ENCODE data around the gene TTC3. TPM values are rescaled to one million over a fixed set of nuclear protein-coding genes. Genes with fewer than 3 reads are reported as not detected.

Gene TTC3
- total and polyA plus RNA-seq, 2 donors from 2014 or later, result 22.3 to 102 TPM

GRCh38 chr21:37199057-37199924 lies 126.2 kb downstream of the TTC3 start:
- Histone ChIP-seq H3K36me3 (ENCODE audit: control insufficient read depth in 2 of 3, insufficient read depth in 3 of 3, low read length in 3 of 3) (peaks cover 7 to 40% (median 30%) of the 10 kb centered on the region in 3 donors), H3K4me3 (ENCODE audit: low read length in 3 of 3) (no peak overlapping the region), H3K27ac (ENCODE audit: low read depth in 2 of 2, low read length in 2 of 2) (no peak overlapping the region), H3K27me3 (ENCODE audit: control insufficient read depth, insufficient read depth, low read length) (no peaks in the 10 kb centered on the region), H3K9me3 (ENCODE audit: control insufficient read depth in 2 of 3, insufficient read depth in 1 of 3, low read length in 3 of 3) (no peaks in the 10 kb centered on the region), H3K9ac (ENCODE audit: low read length in 3 of 3) (no peak overlapping the region), H3K4me1 (ENCODE audit: control insufficient read depth in 2 of 3, insufficient read depth in 2 of 3, low read depth in 1 of 3, low read length in 3 of 3) (no peaks in the 10 kb centered on the region)
- no peak for FAIRE-seq
- peak in 4 of 5 donors; percentile 56 to 77 (median 72) for DNase-seq
- intact Hi-C loops (cut with DNase I), result no loop called here
- no peak for TF ChIP-seq CTCF (IDR thresholded peaks at IDR 0.05; ENCODE audit: borderline replicate concordance, extremely low read depth, insufficient read depth)

DNA sequence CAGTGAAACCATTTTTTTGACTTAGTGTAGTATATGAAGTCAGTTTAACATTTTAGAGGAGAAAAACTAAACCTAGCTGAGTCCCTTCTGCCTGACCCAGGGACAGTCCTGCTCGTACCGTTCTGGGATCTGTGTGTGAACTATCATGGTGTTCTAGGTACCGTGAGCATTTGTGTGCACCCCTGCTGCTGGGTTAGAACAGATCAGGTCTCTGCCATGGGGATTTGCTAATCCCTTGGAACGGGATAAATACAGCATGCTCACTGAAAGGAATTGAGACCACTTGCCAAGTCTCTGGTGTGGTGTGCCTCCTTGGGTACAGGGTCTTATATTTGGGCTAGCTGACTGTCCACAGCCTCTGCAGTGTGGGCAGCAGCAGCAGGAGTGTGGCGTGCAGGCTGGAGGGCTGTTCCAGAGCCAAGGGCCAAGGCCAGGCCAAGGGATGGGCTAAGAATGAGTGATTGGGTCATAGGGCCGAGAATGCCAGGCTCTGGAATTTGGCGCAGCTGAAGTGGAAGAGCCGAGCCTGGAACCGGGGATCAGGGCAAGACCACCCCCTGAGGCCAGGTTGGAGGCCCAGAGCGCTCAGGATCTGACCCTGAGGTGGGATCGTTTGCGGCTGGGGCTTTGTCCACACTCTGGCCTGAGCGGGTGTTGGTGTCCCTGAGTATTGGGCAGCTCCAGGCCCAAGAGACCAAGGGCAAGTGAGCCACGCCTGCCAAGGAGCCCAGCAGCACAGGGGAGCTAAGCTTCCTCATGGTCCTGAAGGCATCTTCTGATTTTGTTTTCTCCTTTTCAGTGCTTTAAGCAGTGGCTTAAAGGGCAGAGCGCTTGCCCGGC lies 127.8 kb downstream of the TTC3 start:
- H3K4me3 ChIP-seq (ENCODE audit: low read length in 3 of 3), result no peak overlapping the region
- no peaks in the 10 kb centered on the region for H3K27me3 ChIP-seq (ENCODE audit: control insufficient read depth, insufficient read depth, low read length)
- H3K9ac ChIP-seq (ENCODE audit: low read length in 3 of 3), result no peak overlapping the region
- no peak for DNase-seq
- H3K4me1 ChIP-seq (ENCODE audit: control insufficient read depth in 2 of 3, insufficient read depth in 2 of 3, low read depth in 1 of 3, low read length in 3 of 3), result no peaks in the 10 kb centered on the region
- H3K36me3 ChIP-seq (ENCODE audit: control insufficient read depth in 2 of 3, insufficient read depth in 3 of 3, low read length in 3 of 3), result peaks cover 6 to 31% (median 30%) of the 10 kb centered on the region in 3 donors
- no peak for FAIRE-seq
- H3K27ac ChIP-seq (ENCODE audit: low read depth in 2 of 2, low read length in 2 of 2), result no peak overlapping the region
- intact Hi-C loops (cut with DNase I), result no loop called here
- TF ChIP-seq CTCF (IDR thresholded peaks at IDR 0.05; ENCODE audit: borderline replicate concordance, extremely low read depth, insufficient read depth), result no peak
- no peaks in the 10 kb centered on the region for H3K9me3 ChIP-seq (ENCODE audit: control insufficient read depth in 2 of 3, insufficient read depth in 1 of 3, low read length in 3 of 3)

DNA sequence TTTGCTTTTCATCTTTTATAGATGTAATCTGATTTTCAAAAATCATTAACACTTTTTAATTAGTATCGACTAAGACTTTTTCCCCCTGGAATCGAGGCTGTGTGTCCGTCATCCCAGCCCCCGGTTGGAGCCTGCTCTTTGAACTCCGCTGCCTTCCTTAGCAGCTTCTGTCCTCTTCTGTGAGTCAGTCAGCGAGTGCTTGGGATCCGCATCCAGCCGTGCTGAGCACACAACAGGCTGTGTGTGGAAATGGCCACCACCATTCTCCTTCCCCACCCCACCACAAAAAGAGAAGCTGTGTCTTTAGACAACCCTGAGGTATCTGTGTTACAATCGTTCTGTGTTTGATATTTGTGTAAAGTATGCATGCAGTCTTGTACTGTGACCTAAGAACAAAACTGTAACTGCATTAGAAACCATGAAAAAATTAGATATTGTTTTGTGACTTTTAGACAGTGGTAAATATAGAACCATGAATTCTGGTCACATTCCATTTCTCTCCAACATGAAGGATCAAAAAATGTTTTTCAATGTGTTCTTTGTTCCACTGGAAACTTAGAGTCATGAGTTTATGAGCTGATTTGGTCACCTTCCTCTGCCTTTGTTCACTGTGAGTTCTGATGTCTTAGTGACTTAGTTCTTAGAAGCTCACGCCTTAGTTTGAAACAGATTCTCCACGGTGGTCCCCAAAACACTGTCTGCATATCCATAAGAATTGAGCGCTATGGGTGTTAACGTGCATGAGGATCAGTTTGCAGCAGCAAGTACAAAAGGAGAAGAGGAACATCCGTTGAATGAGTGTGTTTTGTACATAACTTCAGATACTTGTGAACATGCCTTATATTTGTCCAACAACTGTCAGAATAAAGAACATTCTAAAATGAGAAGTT lies 129.4 kb downstream of the TTC3 start:
- DNase-seq (no peak), FAIRE-seq (no peak)
- no peak overlapping the region for H3K9ac ChIP-seq (ENCODE audit: low read length in 3 of 3)
- H3K27ac ChIP-seq (ENCODE audit: low read depth in 2 of 2, low read length in 2 of 2), result no peak overlapping the region
- H3K36me3 ChIP-seq (ENCODE audit: control insufficient read depth in 2 of 3, insufficient read depth in 3 of 3, low read length in 3 of 3), result peaks cover 3 to 31% (median 30%) of the 10 kb centered on the region in 3 donors
- H3K27me3 ChIP-seq (ENCODE audit: control insufficient read depth, insufficient read depth, low read length), result no peaks in the 10 kb centered on the region
- no peak overlapping the region for H3K4me3 ChIP-seq (ENCODE audit: low read length in 3 of 3)
- intact Hi-C loops (cut with DNase I), result no loop called here
- TF ChIP-seq CTCF (IDR thresholded peaks at IDR 0.05; ENCODE audit: borderline replicate concordance, extremely low read depth, insufficient read depth), result no peak
- no peaks in the 10 kb centered on the region for H3K9me3 ChIP-seq (ENCODE audit: control insufficient read depth in 2 of 3, insufficient read depth in 1 of 3, low read length in 3 of 3)
- peaks cover 0 to 2% (median 0%) of the 10 kb centered on the region in 3 donors for H3K4me1 ChIP-seq (ENCODE audit: control insufficient read depth in 2 of 3, insufficient read depth in 2 of 3, low read depth in 1 of 3, low read length in 3 of 3)

All from kidney (tissue), 14 donors.